Colonic mucosa (tissue), 4 donors: ENCODE data around the gene TMC4. TPM values are rescaled to one million over a fixed set of nuclear protein-coding genes. Genes with fewer than 3 reads are reported as not detected.
A peak's percentile ranks its signal among the peaks of the same experiment; 100 is the strongest.
"Not testable (repeated sequence)": the region's sequence is repeated elsewhere in the genome, so short reads cannot be mapped to it uniquely, and the experiment has no call there.

Source experiments
- DNase-seq: peaks from one replicate; pipeline ENCODE4 v3.0.0-alpha.2; 2020
- H3K27ac ChIP-seq: fragments of 200-600 bp; one replicate; pipeline ENCODE4 v1.8.0; 2021
- H3K27me3 ChIP-seq: fragments of 200-600 bp; one replicate; pipeline ENCODE4 v1.8.0; 2021
- H3K36me3 ChIP-seq: fragments of 200-600 bp; one replicate; pipeline ENCODE4 v1.8.0; 2021
- H3K4me1 ChIP-seq: fragments of 200-600 bp; one replicate; pipeline ENCODE4 v1.8.0; 2021; ENCODE audit warnings: mild to moderate bottlenecking
- H3K4me3 ChIP-seq: fragments of 200-600 bp; one replicate; pipeline ENCODE4 v1.8.0; 2021
- H3K9ac ChIP-seq, 2 donors: one replicate each; pipeline ENCODE4 v1.7.0; 2013; ENCODE audit warnings: control low read depth in 2 of 2, low read depth in 2 of 2, low read length in 2 of 2
- H3K9me3 ChIP-seq: fragments of 200-600 bp; one replicate; pipeline ENCODE4 v1.8.0; 2021
- CTCF ChIP-seq: fragments of 200-600 bp; IDR thresholded peaks from one replicate; pipeline ENCODE4 v1.8.0; 2022; ENCODE audit warnings: antibody characterized with exemption, mild to moderate bottlenecking
- intact Hi-C: fragments of 100-400 bp; cut with DNase I; formaldehyde crosslinking; loops from one replicate; pipeline ENCODE4 v1.14.1; 2022
- total RNA-seq, 2 donors: library from RNA; stranded (reverse); fragmentation: NEBNext Ultra II Directional in 1 of 2; extraction: Animal tissue kit (Norgen Biotek cat#: 25700) in 1 of 2; gene quantifications; one replicate each; pipeline ENCODE4 v1.2.1, GENCODE V29; 2021
- donor health status: healthy.
- donor health status: DM: no; HTN: no; CAD: no.
- donor health status: DM: no; HTN: no; CAD: no.

TMC4 gene
- total RNA-seq, 2 donors from 2014 or later: 80.9 to 165 TPM

- no peaks in the 10 kb centered on the region for H3K9me3 ChIP-seq
- intact Hi-C loops: no loop called here
- no peak overlapping the region for H3K4me3 ChIP-seq
- no peaks in the 10 kb centered on the region for H3K27me3 ChIP-seq
- no peak overlapping the region for H3K9ac ChIP-seq
- peaks cover 8% of the 10 kb centered on the region for H3K4me1 ChIP-seq
- peaks cover 2% of the 10 kb centered on the region for H3K36me3 ChIP-seq
- H3K27ac ChIP-seq: no peak overlapping the region
- no peak for TF ChIP-seq CTCF
- no peak for DNase-seq
These were observed 24.2 kb upstream of the TMC4 start for GRCh38 chr19:54197121-54197520.

GRCh38 chr19:54196536-54196935, 23.6 kb upstream of the TMC4 start:
- intact Hi-C loops: no loop called here
- TF ChIP-seq CTCF: no peak
- H3K4me3 ChIP-seq: no peak overlapping the region
- no peaks in the 10 kb centered on the region for H3K36me3 ChIP-seq
- H3K27ac ChIP-seq: no peak overlapping the region
- H3K27me3 ChIP-seq: no peaks in the 10 kb centered on the region
- no peaks in the 10 kb centered on the region for H3K9me3 ChIP-seq
- H3K9ac ChIP-seq: no peak overlapping the region
- H3K4me1 ChIP-seq: peaks cover 8% of the 10 kb centered on the region
- DNase-seq: no peak

DNA sequence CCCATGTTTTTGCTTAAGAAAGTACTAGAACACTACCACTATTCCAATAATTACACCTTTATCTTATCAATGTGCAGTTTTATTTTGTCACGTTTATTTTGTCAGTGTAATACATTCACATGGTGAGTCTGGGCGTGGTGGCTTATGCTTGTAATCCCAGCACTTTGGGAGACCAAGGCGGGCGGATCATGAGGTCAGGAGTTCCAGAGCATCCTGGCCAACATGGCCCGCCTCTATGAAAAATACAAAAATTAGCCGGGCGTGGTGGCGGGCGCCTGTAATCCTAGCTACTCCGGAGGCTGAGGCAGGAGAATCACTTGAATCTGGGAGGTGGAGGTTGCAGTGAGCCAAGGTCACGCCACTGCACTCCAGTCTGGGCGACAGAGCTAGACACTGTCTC, 21.5 kb upstream of the TMC4 start:
- DNase-seq, H3K27me3 ChIP-seq: not testable (repeated sequence)

GRCh38 chr19:54193011-54193410, 20.1 kb upstream of the TMC4 start:
- no peak overlapping the region for H3K27ac ChIP-seq
- intact Hi-C loops: no loop called here
- no peak overlapping the region for H3K4me3 ChIP-seq
- no peak overlapping the region for H3K9ac ChIP-seq
- H3K36me3 ChIP-seq: no peaks in the 10 kb centered on the region
- H3K9me3 ChIP-seq: no peaks in the 10 kb centered on the region
- H3K4me1 ChIP-seq: peaks cover 7% of the 10 kb centered on the region
- TF ChIP-seq CTCF: no peak
- H3K27me3 ChIP-seq: no peaks in the 10 kb centered on the region
- DNase-seq: no peak

More for the DNA sequence above, 21.5 kb upstream of the TMC4 start:
- H3K4me1 ChIP-seq, H3K4me3 ChIP-seq, H3K27ac ChIP-seq, intact Hi-C loops, H3K9ac ChIP-seq, H3K36me3 ChIP-seq, H3K9me3 ChIP-seq: not testable (repeated sequence)

DNA sequence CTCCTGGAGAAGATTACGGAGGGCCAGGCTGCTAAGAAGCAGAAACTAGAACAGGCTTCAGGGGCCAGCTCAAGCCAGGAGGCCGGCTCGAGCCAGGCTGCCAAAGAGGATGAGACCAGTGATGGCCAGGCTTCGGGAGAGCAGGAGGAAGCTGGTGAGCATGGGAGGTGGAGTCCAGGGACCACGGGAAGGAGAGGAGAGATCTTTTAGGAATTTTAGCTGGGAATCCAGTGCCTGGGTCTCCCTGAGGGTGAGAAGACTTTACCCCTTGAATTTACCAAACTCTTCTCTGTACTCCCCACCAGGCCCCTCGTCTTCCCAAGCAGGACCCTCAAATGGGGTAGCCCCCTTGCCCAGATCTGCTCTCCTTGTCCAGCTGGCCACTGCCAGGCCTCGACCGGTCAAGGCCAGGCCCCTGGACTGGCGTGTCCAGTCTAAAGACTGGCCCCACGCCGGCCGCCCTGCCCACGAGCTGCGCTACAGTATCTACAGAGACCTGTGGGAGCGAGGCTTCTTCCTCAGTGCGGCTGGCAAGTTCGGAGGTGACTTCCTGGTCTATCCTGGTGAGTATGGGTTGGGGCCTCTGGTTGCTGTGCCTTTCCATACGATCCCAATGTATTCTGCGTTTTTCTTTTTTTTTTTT, 19.0 kb upstream of the TMC4 start:
- no peaks in the 10 kb centered on the region for H3K9me3 ChIP-seq
- intact Hi-C loops: no loop called here
- H3K4me3 ChIP-seq: peak overlapping the region; percentile 60
- peak overlapping the region; percentile 99 for H3K27ac ChIP-seq
- peak overlapping the region; percentile 95 to 96 for H3K9ac ChIP-seq
- H3K36me3 ChIP-seq: no peaks in the 10 kb centered on the region
- H3K27me3 ChIP-seq: no peaks in the 10 kb centered on the region
- no peak for DNase-seq
- no peak for TF ChIP-seq CTCF
- H3K4me1 ChIP-seq: peaks cover 13% of the 10 kb centered on the region

DNA sequence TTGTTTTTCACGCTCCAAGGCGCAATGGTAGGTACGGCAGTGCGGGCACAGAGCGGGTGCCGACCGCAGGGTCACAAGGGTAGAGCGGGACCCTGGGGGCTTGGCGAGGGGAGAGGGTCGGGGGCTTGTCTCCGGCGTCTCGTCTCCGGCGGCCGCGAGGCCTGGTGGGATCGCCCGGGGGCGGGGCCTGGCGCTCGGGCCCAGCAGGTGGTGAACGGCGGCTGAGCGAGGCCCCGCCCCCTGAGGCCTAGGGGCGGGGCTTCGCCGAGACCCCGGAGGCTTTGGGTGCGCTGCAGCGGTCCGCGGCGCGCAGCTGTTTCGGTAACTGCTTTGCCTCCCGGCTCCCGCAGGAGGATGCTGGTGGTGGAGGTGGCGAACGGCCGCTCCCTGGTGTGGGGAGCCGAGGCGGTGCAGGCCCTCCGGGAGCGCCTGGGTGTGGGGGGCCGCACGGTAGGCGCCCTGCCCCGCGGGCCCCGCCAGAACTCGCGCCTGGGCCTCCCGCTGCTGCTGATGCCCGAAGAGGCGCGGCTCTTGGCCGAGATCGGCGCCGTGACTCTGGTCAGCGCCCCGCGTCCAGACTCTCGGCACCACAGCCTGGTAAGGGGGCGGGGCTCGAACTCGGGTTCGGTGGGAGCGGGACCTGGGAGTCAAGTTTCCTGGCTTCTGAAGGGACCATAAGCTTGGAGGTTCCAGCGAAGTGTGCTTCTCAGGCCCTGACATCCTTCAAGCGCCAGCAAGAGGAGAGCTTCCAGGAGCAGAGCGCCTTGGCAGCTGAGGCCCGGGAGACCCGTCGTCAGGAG, 18.3 kb upstream of the TMC4 start, which contains the start of gene TSEN34:
TSEN34 (plus strand) TSS at position 298 of the 800 bp plus-strand sequence; CDS start at position 355, 57 bp downstream.
- peak within 1 kb of the TSS; percentile 60 for H3K4me3 ChIP-seq
- peak; percentile 88 for DNase-seq
- peak within 1 kb of the TSS; percentile 95 to 96 for H3K9ac ChIP-seq
- H3K27ac ChIP-seq: peak within 1 kb of the TSS; percentile 99
- no peaks in the 10 kb centered on the region for H3K27me3 ChIP-seq
- H3K36me3 ChIP-seq: no peaks in the 10 kb centered on the region
- intact Hi-C loops: no loop called here
- no peak for TF ChIP-seq CTCF
- H3K9me3 ChIP-seq: no peaks in the 10 kb centered on the region
- H3K4me1 ChIP-seq: peaks cover 13% of the 10 kb centered on the region
